Measurements from ENCODE around the gene HSFX3. TPM values are rescaled to one million over a fixed set of nuclear protein-coding genes. Genes with fewer than 3 reads are reported as not detected.

HSFX3 gene
- total RNA-seq, 2 experiments from 2014 or later: not detected

DNA sequence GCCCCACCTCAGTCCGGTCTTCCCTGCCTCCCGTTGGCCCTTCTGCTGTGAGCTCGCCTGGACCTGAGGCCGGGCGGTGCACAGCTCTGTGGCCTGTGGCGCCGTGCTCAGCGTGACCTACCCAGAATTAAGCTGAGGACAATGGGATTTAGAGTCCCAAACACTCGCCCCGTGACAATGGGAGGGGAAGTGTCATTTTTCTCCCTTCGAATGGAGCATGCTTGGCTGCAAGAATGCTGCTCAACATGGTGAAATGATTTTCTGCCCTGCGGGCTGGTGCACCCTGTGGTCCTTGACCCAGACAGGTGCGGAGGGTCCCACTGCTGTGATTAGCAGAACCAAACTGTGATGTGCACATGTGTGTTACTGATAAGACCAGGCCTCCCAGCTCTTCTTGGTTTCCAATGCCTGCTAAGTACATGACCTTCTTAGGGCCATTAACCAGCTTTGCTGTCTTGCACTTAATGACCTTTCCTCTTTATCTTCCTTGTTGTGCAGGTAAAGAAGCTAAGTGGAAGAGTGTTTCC, 8.1 kb downstream of the HSFX3 start:
- H3K4me1 ChIP-seq (ENCODE audit: insufficient read depth, low read length, poor library complexity, severe bottlenecking): peaks cover 9% of the 10 kb centered on the region
- 0 out of 2 replicates have a peak, but pooled peaks cover 4% of the 10 kb centered on the region for H3K79me2 ChIP-seq (ENCODE audit: insufficient read depth, low read depth, low read length)
- TF ChIP-seq EZH2phosphoT487 (IDR thresholded peaks at IDR 0.05; ENCODE audit: borderline replicate concordance, low read depth, low read length): no peak
- TF ChIP-seq, protein P1, sequence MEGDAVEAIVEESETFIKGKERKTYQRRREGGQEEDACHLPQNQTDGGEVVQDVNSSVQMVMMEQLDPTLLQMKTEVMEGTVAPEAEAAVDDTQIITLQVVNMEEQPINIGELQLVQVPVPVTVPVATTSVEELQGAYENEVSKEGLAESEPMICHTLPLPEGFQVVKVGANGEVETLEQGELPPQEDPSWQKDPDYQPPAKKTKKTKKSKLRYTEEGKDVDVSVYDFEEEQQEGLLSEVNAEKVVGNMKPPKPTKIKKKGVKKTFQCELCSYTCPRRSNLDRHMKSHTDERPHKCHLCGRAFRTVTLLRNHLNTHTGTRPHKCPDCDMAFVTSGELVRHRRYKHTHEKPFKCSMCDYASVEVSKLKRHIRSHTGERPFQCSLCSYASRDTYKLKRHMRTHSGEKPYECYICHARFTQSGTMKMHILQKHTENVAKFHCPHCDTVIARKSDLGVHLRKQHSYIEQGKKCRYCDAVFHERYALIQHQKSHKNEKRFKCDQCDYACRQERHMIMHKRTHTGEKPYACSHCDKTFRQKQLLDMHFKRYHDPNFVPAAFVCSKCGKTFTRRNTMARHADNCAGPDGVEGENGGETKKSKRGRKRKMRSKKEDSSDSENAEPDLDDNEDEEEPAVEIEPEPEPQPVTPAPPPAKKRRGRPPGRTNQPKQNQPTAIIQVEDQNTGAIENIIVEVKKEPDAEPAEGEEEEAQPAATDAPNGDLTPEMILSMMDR (conservative IDR thresholded peaks at IDR 0.05; ENCODE audit: low read length): no peak
- intact Hi-C loops (cut with micrococcal nuclease; ENCODE audit: unreplicated experiment): no loop called here
- peak overlapping the region; percentile 97 for H3K4me3 ChIP-seq (ENCODE audit: low read depth, low read length, poor library complexity, severe bottlenecking)
- H3K27ac ChIP-seq (ENCODE audit: low read depth, low read length, poor library complexity, severe bottlenecking): peak overlapping the region; percentile 76
- POLR2A ChIA-PET: no interaction called here
- H4K20me1 ChIP-seq (ENCODE audit: insufficient read depth, low read length): no peaks in the 10 kb centered on the region
- no peaks in the 10 kb centered on the region for H3K9me2 ChIP-seq (ENCODE audit: insufficient read depth, low read length)
- peak overlapping the region; percentile 89 for H3K4me2 ChIP-seq (ENCODE audit: low read length)
- no peaks in the 10 kb centered on the region for H3K9me3 ChIP-seq (ENCODE audit: low read length)
- no peaks in the 10 kb centered on the region for H3K36me3 ChIP-seq (ENCODE audit: insufficient read depth, low read length)
- no TSS peak for BruUV-seq (replicated peaks)
- H2AFZ ChIP-seq (ENCODE audit: low read length): peak overlapping the region; percentile 21; the same call in 1 of the 2 replicates
- no peak for DNase-seq (ENCODE audit: low spot score)
- CTCF ChIA-PET (ENCODE audit: unreplicated experiment): interaction anchor here (2.4 kb wide), 1 partner anchor 399 kb away, joined by 11 read pairs; no protein-coding TSS in a partner anchor

DNA sequence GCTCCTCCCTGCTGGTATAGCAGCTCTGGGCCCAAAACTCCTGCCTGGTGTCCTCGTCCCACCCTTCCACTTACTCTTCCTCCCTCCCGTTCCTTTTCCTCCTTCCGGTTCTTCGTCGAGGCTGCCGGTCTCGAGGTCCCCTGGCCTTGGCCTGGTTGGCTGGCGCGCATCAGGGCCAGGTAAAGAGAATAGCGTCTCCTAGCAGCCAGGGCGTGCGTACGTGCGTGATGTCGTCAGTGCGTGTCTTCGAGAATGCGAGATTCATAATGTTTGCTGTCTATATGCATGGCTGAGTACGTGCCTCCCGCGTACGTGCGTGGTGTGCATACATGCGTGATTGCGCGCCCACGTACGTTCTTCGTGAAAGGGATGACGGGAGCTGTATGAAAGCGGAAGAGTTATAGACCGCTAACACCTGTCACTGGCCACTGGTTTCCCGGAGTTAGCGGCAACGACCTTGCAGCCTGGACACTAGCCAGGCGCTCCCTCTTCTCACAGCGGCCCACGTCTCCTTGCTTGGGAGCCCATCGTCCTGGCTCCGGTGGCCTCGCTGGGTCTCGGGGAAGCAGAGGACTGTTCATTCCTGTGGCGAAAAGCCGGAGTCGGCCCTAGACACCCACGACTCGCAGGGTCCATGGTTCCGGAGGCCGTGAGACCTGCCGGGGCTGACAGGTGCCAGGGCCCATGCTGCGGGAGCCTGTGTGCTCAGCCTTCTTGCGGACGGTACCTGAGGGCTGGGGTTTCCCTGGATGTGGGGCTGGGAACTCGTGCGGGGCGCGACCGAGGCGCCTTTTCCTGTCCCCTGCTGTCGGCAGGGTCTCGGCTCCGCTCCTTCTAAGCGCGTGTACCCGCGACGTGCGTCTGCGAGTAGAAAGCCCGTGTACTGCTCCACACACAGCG, 8.9 kb downstream of the HSFX3 start, which contains the start of gene EOLA1:
TSS of gene EOLA1 (plus strand) at position 392 of the 900 bp plus-strand sequence. CDS start 4,619 bp downstream, outside the sequence.
- CTCF ChIA-PET (ENCODE audit: unreplicated experiment): interaction anchor here (1.4 to 2.4 kb wide), 2 partner anchors 13 to 399 kb away, joined by 3 to 11 read pairs; no protein-coding TSS in a partner anchor
- peak within 1 kb of the TSS; percentile 21; the same call in 1 of the 2 replicates for H2AFZ ChIP-seq (ENCODE audit: low read length)
- no TSS peak for BruUV-seq (replicated peaks)
- no peaks in the 10 kb centered on the region for H3K36me3 ChIP-seq (ENCODE audit: insufficient read depth, low read length)
- POLR2A ChIA-PET: interaction anchor here (0.6 to 2.6 kb wide), 5 partner anchors 27 to 398 kb away, joined by 4 to 27 read pairs (median 5); partner anchors contain the start of genes EOLA2 and IDS
- no peak for TF ChIP-seq EZH2phosphoT487 (IDR thresholded peaks at IDR 0.05; ENCODE audit: borderline replicate concordance, low read depth, low read length)
- TF ChIP-seq, protein P1 (conservative IDR thresholded peaks at IDR 0.05; ENCODE audit: low read length): no peak
- intact Hi-C loops (cut with micrococcal nuclease; ENCODE audit: unreplicated experiment): no loop called here
- H3K9me3 ChIP-seq (ENCODE audit: low read length): no peaks in the 10 kb centered on the region
- DNase-seq (ENCODE audit: low spot score): peak; percentile 96
- H4K20me1 ChIP-seq (ENCODE audit: insufficient read depth, low read length): no peaks in the 10 kb centered on the region
- H3K9me2 ChIP-seq (ENCODE audit: insufficient read depth, low read length): no peaks in the 10 kb centered on the region
- peak within 1 kb of the TSS; percentile 97 for H3K4me3 ChIP-seq (ENCODE audit: low read depth, low read length, poor library complexity, severe bottlenecking)
- peaks cover 9% of the 10 kb centered on the region for H3K4me1 ChIP-seq (ENCODE audit: insufficient read depth, low read length, poor library complexity, severe bottlenecking)
- H3K4me2 ChIP-seq (ENCODE audit: low read length): peak within 1 kb of the TSS; percentile 95
- H3K79me2 ChIP-seq (ENCODE audit: insufficient read depth, low read depth, low read length): 0 out of 2 replicates have a peak, but pooled peaks cover 4% of the 10 kb centered on the region
- H3K27ac ChIP-seq (ENCODE audit: low read depth, low read length, poor library complexity, severe bottlenecking): peak within 1 kb of the TSS; percentile 76

Measured in OCI-LY7 (cell line).